Right lobe of liver (tissue), 6 donors: ENCODE measurements around the gene NTMT1. TPM values are rescaled to one million over a fixed set of nuclear protein-coding genes. Genes with fewer than 3 reads are reported as not detected.

ENCODE experiments used
- ATAC-seq, 4 donors: fragments of 200-7000 bp; cut with Tn5 transposase; one replicate each; pipeline ENCODE4 v1.9.1; 2020; ENCODE audit warnings: mild to moderate bottlenecking in 4 of 4, moderate library complexity in 4 of 4
- DNase-seq, 3 donors: peaks; one replicate each; pipeline ENCODE4 v3.0.0-alpha.2; 2020
- H3K27ac ChIP-seq, 3 donors: fragments of 200-600 bp; one replicate each; pipeline ENCODE4 v1.8.0; 2022
- H3K27me3 ChIP-seq, 2 donors: fragments of 200-600 bp; one replicate each; pipeline ENCODE4 v1.8.0; 2022
- H3K36me3 ChIP-seq, 4 donors: fragments of 200-600 bp; sonication (generic) in 1 of 4; one replicate each; pipeline versions ENCODE4 v1.5.1 to v1.8.0; 2017 to 2022; ENCODE audit warnings: control low read depth in 1 of 4
- H3K4me1 ChIP-seq, 4 donors: fragments of 200-600 bp; sonication (generic) in 1 of 4; one replicate each; pipeline versions ENCODE4 v1.5.1 to v1.8.0; 2017 to 2022; ENCODE audit warnings: control low read depth in 1 of 4
- H3K4me3 ChIP-seq, 3 donors: fragments of 200-600 bp; one replicate each; pipeline ENCODE4 v1.8.0; 2022
- H3K9me3 ChIP-seq, 4 donors: fragments of 200-600 bp; sonication (generic) in 1 of 4; one replicate each; pipeline versions ENCODE4 v1.5.1 to v1.8.0; 2017 to 2022; ENCODE audit warnings: control low read depth in 1 of 4
- CTCF ChIP-seq, 4 donors: fragments of 200-600 bp in 3 of 4; fragments of 450-650 bp in 1 of 4; IDR thresholded peaks; one replicate each; pipeline versions ENCODE4 v1.5.1 to v1.8.0; 2016 to 2022; ENCODE audit warnings: antibody characterized with exemption in 4 of 4, mild to moderate bottlenecking in 2 of 4
- POLR2A ChIP-seq: fragments of 450-650 bp; IDR thresholded peaks from one replicate; pipeline ENCODE4 v1.6.1; 2017; ENCODE audit warnings: antibody characterized with exemption, mild to moderate bottlenecking
- WGBS: methylation state at CpG from one replicate; pipeline ENCODE4 v1.1.6; 2018; ENCODE audit warnings: low coverage, low lambda C conversion rate; ENCODE audit not compliant: insufficient coverage; ENCODE audit errors: missing lambda C conversion rate; 5-methylcytosine and 5-hydroxymethylcytosine counted together
- intact Hi-C, 2 donors: fragments of 100-400 bp; cut with DNase I; formaldehyde crosslinking; loops; one replicate each; pipeline versions ENCODE4 v1.11.2 to v1.14.1; 2022
- total RNA-seq, 6 experiments: library from RNA; depleted of rRNA in 2 of 6; stranded (reverse); fragments of >200 nt in 2 of 6; fragmentation: NEBNext Ultra II Directional in 3 of 6; extraction: Animal tissue kit (Norgen Biotek cat#: 25700) in 3 of 6; gene quantifications; one replicate each; pipeline versions ENCODE4 v1.1.0 to v1.2.4, GENCODE V29; 2016 to 2023
- donor health status: DM: no; HTN: yes; CAD: no.
- donor health status: DM: no; HTN: no; CAD: no.
- donor health status: DM: no; HTN: no; CAD: no.
- donor health status: DM: no; HTN: yes; CAD: no.
- donor health status: DM: no; HTN: yes; CAD: no.

The NTMT1 gene
- total RNA-seq, 6 experiments from 2014 or later, result 15.6 to 28.3 (median 20.7) TPM

GRCh38 chr9:129677456-129677855, 51.5 kb downstream of the NTMT1 start:
- TF ChIP-seq POLR2A, result no peak
- TF ChIP-seq CTCF (IDR thresholded peaks at IDR 0.05), result no peak
- no peak overlapping the region for H3K4me3 ChIP-seq
- H3K4me1 ChIP-seq, result no peaks in the 10 kb centered on the region
- 36% methylated on average over 4 of the region's 9 CpGs for WGBS
- DNase-seq (no peak), ATAC-seq (no peak)
- no peak overlapping the region for H3K27ac ChIP-seq
- no peaks in the 10 kb centered on the region for H3K36me3 ChIP-seq
- H3K27me3 ChIP-seq, result no peaks in the 10 kb centered on the region
- no peaks in the 10 kb centered on the region for H3K9me3 ChIP-seq
- intact Hi-C loops, result no loop called here

GRCh38 chr9:129678844-129679243, 52.9 kb downstream of the NTMT1 start:
- no peak for ATAC-seq
- no peaks in the 10 kb centered on the region for H3K27me3 ChIP-seq
- no peak for TF ChIP-seq POLR2A
- TF ChIP-seq CTCF (IDR thresholded peaks at IDR 0.05), result no peak
- no peaks in the 10 kb centered on the region for H3K36me3 ChIP-seq
- H3K27ac ChIP-seq, result no peak overlapping the region
- WGBS, result 42% methylated on average over 6 of the region's 9 CpGs
- H3K9me3 ChIP-seq, result no peaks in the 10 kb centered on the region
- H3K4me1 ChIP-seq, result no peaks in the 10 kb centered on the region
- intact Hi-C loops, result no loop called here
- no peak for DNase-seq
- H3K4me3 ChIP-seq, result no peak overlapping the region

- DNase-seq (no peak), ATAC-seq (no peak)
- H3K9me3 ChIP-seq, result no peaks in the 10 kb centered on the region
- no peaks in the 10 kb centered on the region for H3K4me1 ChIP-seq
- H3K36me3 ChIP-seq, result no peaks in the 10 kb centered on the region
- no peaks in the 10 kb centered on the region for H3K27me3 ChIP-seq
- no peak overlapping the region for H3K4me3 ChIP-seq
- no peak for TF ChIP-seq POLR2A
- TF ChIP-seq CTCF (IDR thresholded peaks at IDR 0.05), result no peak
- intact Hi-C loops, result no loop called here
- no peak overlapping the region for H3K27ac ChIP-seq
- WGBS, result 67% methylated on average over 5 of the region's 9 CpGs
Measured at GRCh38 chr9:129679537-129679936, 53.6 kb downstream of the NTMT1 start.

GRCh38 chr9:129681924-129682323, 56.0 kb downstream of the NTMT1 start:
- no peaks in the 10 kb centered on the region for H3K36me3 ChIP-seq
- H3K9me3 ChIP-seq, result no peaks in the 10 kb centered on the region
- 68% methylated on average over 3 of the region's 11 CpGs for WGBS
- H3K4me3 ChIP-seq, result no peak overlapping the region
- TF ChIP-seq POLR2A (no peak), CTCF (IDR thresholded peaks at IDR 0.05) (no peak)
- H3K27me3 ChIP-seq, result no peaks in the 10 kb centered on the region
- no peak for ATAC-seq
- DNase-seq, result no peak
- intact Hi-C loops, result no loop called here
- H3K27ac ChIP-seq, result no peak overlapping the region
- no peaks in the 10 kb centered on the region for H3K4me1 ChIP-seq

- DNase-seq (no peak), ATAC-seq (no peak)
- intact Hi-C loops, result no loop called here
- Histone ChIP-seq H3K9me3 (no peaks in the 10 kb centered on the region), H3K4me1 (no peaks in the 10 kb centered on the region), H3K4me3 (no peak overlapping the region), H3K27me3 (no peaks in the 10 kb centered on the region), H3K36me3 (no peaks in the 10 kb centered on the region), H3K27ac (no peak overlapping the region)
- 53% methylated on average over 3 of the region's 7 CpGs for WGBS
- TF ChIP-seq CTCF (IDR thresholded peaks at IDR 0.05) (no peak), POLR2A (no peak)
Measured at GRCh38 chr9:129682381-129682780, 56.4 kb downstream of the NTMT1 start.
